ENCODE results near the gene KRTAP3-2.

The KRTAP3-2 gene

DNA sequence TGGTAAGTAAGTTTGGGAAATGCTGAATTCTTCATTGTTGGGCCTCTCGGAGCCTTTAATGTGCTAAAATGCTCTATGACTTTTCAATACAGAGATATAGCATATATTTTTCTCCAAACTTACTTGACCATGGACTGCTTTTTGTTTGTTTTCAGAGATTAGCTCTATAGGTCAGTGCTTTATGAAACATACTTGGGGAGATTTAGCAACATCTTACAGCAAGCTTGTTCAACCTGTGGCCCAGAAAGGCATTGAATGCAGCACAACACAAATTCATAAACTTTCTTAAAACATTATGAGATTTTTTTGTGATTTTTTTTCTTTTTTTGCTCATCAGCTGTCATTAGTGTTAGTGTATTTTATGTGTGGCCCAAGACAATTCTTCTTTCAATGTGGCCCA, 10.2 kb upstream of the KRTAP3-2 start:
- DNase-seq (ENCODE audit: low read depth), result no peak
- TF ChIP-seq, protein P1, sequence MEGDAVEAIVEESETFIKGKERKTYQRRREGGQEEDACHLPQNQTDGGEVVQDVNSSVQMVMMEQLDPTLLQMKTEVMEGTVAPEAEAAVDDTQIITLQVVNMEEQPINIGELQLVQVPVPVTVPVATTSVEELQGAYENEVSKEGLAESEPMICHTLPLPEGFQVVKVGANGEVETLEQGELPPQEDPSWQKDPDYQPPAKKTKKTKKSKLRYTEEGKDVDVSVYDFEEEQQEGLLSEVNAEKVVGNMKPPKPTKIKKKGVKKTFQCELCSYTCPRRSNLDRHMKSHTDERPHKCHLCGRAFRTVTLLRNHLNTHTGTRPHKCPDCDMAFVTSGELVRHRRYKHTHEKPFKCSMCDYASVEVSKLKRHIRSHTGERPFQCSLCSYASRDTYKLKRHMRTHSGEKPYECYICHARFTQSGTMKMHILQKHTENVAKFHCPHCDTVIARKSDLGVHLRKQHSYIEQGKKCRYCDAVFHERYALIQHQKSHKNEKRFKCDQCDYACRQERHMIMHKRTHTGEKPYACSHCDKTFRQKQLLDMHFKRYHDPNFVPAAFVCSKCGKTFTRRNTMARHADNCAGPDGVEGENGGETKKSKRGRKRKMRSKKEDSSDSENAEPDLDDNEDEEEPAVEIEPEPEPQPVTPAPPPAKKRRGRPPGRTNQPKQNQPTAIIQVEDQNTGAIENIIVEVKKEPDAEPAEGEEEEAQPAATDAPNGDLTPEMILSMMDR (conservative IDR thresholded peaks at IDR 0.05; ENCODE audit: control insufficient read depth, insufficient read depth, low read depth, low read length), result no peak
- no peak overlapping the region for H3K4me3 ChIP-seq (ENCODE audit: control insufficient read depth, low read depth, low read length)

GRCh38 chr17:41009301-41009760, 9.6 kb upstream of the KRTAP3-2 start:
- DNase-seq (ENCODE audit: low read depth), result no peak
- H3K4me3 ChIP-seq (ENCODE audit: control insufficient read depth, low read depth, low read length), result no peak overlapping the region
- TF ChIP-seq, protein P1 (conservative IDR thresholded peaks at IDR 0.05; ENCODE audit: control insufficient read depth, insufficient read depth, low read depth, low read length), result no peak

- no peak for DNase-seq (ENCODE audit: low read depth)
These were observed 9.1 kb upstream of the KRTAP3-2 start, which contains the start of gene KRTAP3-1 for GRCh38 chr17:41008811-41009210. Gene KRTAP3-1 (minus strand): TSS chr17:41009128. CDS start chr17:41009074, 54 bp downstream.

DNA sequence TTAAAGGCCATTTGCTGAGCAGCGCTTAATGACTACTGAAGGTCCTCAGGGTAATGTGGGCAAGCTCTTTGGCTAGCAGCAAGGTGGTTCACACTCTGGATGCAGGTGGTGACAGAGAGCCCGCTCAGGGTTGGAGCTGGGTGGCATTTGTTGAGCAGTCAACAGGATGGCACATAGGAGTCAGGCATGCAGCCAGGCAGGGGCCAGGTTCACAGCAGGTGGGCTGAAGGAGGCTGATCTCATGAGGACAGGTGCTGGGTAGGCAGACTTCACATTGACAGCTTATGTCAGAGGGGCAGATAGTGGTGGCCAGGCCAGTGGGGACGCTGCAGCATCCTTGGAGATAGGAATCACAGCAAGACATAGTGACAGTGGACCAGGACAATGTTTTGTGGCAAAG, 4.7 kb upstream of the KRTAP3-2 start:
- TF ChIP-seq, protein P1 (conservative IDR thresholded peaks at IDR 0.05; ENCODE audit: control insufficient read depth, insufficient read depth, low read depth, low read length), result no peak
- H3K4me3 ChIP-seq (ENCODE audit: control insufficient read depth, low read depth, low read length), result no peak overlapping the region
- DNase-seq (ENCODE audit: low read depth), result no peak

More at GRCh38 chr17:41008811-41009210, 9.1 kb upstream of the KRTAP3-2 start, which contains the start of gene KRTAP3-1:
- no peak within 1 kb of the TSS for H3K4me3 ChIP-seq (ENCODE audit: control insufficient read depth, low read depth, low read length)
- TF ChIP-seq, protein P1 (conservative IDR thresholded peaks at IDR 0.05; ENCODE audit: control insufficient read depth, insufficient read depth, low read depth, low read length), result no peak

GRCh38 chr17:41003926-41004325, 4.2 kb upstream of the KRTAP3-2 start:
- DNase-seq (ENCODE audit: low read depth), result no peak
- TF ChIP-seq, protein P1 (conservative IDR thresholded peaks at IDR 0.05; ENCODE audit: control insufficient read depth, insufficient read depth, low read depth, low read length), result no peak
- no peak overlapping the region for H3K4me3 ChIP-seq (ENCODE audit: control insufficient read depth, low read depth, low read length)

DNA sequence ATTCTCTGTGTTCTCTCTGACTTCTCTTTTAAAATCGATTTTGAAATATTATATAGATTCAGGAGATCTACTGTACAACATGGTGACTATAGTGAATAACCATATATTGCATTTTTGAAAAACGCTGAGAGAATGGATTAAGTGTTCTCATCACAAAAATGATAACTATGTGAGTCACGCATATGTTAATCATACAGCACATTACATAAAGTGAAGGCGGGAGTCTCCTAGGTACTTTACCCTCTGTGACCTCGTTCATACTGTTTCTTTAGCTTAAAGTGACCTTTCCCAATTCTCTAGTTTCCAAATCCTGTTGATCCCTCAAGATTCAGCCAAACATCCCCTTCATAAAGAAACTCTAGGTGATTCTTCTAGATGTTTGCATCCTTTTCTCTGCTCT, 3.1 kb upstream of the KRTAP3-2 start:
- no peak overlapping the region for H3K4me3 ChIP-seq (ENCODE audit: control insufficient read depth, low read depth, low read length)
- TF ChIP-seq, protein P1 (conservative IDR thresholded peaks at IDR 0.05; ENCODE audit: control insufficient read depth, insufficient read depth, low read depth, low read length), result no peak
- DNase-seq (ENCODE audit: low read depth), result peak; percentile 49

DNA sequence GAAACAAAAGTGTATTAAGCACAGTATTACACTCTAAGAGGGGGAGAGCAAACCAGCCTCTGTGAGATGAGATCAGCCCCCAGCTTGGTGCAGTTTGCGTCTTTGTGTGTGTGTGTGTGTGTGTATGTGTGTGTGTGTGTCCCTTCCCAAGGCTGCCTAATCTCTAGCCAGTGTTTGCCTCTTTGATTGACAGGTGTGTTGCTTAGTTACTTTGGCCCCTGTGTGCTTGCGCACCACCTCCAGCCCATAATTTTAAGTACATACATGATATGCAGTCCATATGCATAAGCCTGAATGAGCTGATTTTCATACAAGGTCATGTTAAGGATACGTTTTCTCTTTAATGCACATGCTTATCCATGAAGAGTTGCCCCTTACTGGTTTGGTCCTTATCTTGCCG, 2.1 kb upstream of the KRTAP3-2 start:
- no peak for DNase-seq (ENCODE audit: low read depth)
- TF ChIP-seq, protein P1 (conservative IDR thresholded peaks at IDR 0.05; ENCODE audit: control insufficient read depth, insufficient read depth, low read depth, low read length), result no peak
- no peak overlapping the region for H3K4me3 ChIP-seq (ENCODE audit: control insufficient read depth, low read depth, low read length)

All from fibroblast of mammary gland (primary cell).